Measurements from ENCODE around the gene SCN5A. TPM values are rescaled to one million over a fixed set of nuclear protein-coding genes. Genes with fewer than 3 reads are reported as not detected.

SCN5A gene
- total RNA-seq, 1 experiment from 2014 or later: 0.54 TPM

GRCh38 chr3:38617586-38617985 lies 31.9 kb downstream of the SCN5A start:
- no TSS peak for BruUV-seq (replicated peaks)
- intact Hi-C loops (cut with micrococcal nuclease; ENCODE audit: unreplicated experiment): no loop called here
- H3K36me3 ChIP-seq (ENCODE audit: insufficient read depth, low read length, poor library complexity, severe bottlenecking): no peaks in the 10 kb centered on the region
- DNase-seq (ENCODE audit: low spot score): no peak
- POLR2A ChIA-PET (ENCODE audit: low non-redundant PET): no interaction called here
- CTCF ChIA-PET: no interaction called here
- no peaks in the 10 kb centered on the region for H3K9me3 ChIP-seq (ENCODE audit: low read depth, low read length, poor library complexity, severe bottlenecking)
- no peak for TF ChIP-seq EZH2 (IDR thresholded peaks at IDR 0.05; ENCODE audit: borderline replicate concordance, low read depth, low read length, poor library complexity, severe bottlenecking)
- no peak for TF ChIP-seq CTCF (conservative IDR thresholded peaks at IDR 0.05; ENCODE audit: low read depth, low read length)
- H3K27me3 ChIP-seq (replicated peaks; ENCODE audit: insufficient read depth, low read depth, low read length, poor library complexity): no peaks in the 10 kb centered on the region
- no peak overlapping the region for H3K4me3 ChIP-seq (ENCODE audit: low read depth, low read length, poor library complexity, severe bottlenecking)
- no peaks in the 10 kb centered on the region for H3K4me1 ChIP-seq (ENCODE audit: insufficient read depth, low read length, poor library complexity, severe bottlenecking)
- no peak overlapping the region for H3K27ac ChIP-seq (ENCODE audit: low read depth, low read length, poor library complexity, severe bottlenecking)

GRCh38 chr3:38617137-38617536 lies 32.4 kb downstream of the SCN5A start:
- DNase-seq (ENCODE audit: low spot score): no peak
- ChIA-PET POLR2A (ENCODE audit: low non-redundant PET) (no interaction called here), CTCF (no interaction called here)
- Histone ChIP-seq H3K36me3 (ENCODE audit: insufficient read depth, low read length, poor library complexity, severe bottlenecking) (no peaks in the 10 kb centered on the region), H3K4me3 (ENCODE audit: low read depth, low read length, poor library complexity, severe bottlenecking) (no peak overlapping the region), H3K27me3 (replicated peaks; ENCODE audit: insufficient read depth, low read depth, low read length, poor library complexity) (no peaks in the 10 kb centered on the region), H3K27ac (ENCODE audit: low read depth, low read length, poor library complexity, severe bottlenecking) (no peak overlapping the region), H3K4me1 (ENCODE audit: insufficient read depth, low read length, poor library complexity, severe bottlenecking) (no peaks in the 10 kb centered on the region), H3K9me3 (ENCODE audit: low read depth, low read length, poor library complexity, severe bottlenecking) (no peaks in the 10 kb centered on the region)
- BruUV-seq (replicated peaks): no TSS peak
- intact Hi-C loops (cut with micrococcal nuclease; ENCODE audit: unreplicated experiment): no loop called here
- TF ChIP-seq CTCF (conservative IDR thresholded peaks at IDR 0.05; ENCODE audit: low read depth, low read length) (no peak), EZH2 (IDR thresholded peaks at IDR 0.05; ENCODE audit: borderline replicate concordance, low read depth, low read length, poor library complexity, severe bottlenecking) (no peak)

- ChIA-PET CTCF (no interaction called here), POLR2A (ENCODE audit: low non-redundant PET) (no interaction called here)
- TF ChIP-seq EZH2 (IDR thresholded peaks at IDR 0.05; ENCODE audit: borderline replicate concordance, low read depth, low read length, poor library complexity, severe bottlenecking): no peak
- no peaks in the 10 kb centered on the region for H3K9me3 ChIP-seq (ENCODE audit: low read depth, low read length, poor library complexity, severe bottlenecking)
- intact Hi-C loops (cut with micrococcal nuclease; ENCODE audit: unreplicated experiment): no loop called here
- no peaks in the 10 kb centered on the region for H3K36me3 ChIP-seq (ENCODE audit: insufficient read depth, low read length, poor library complexity, severe bottlenecking)
- BruUV-seq (replicated peaks): no TSS peak
- H3K27me3 ChIP-seq (replicated peaks; ENCODE audit: insufficient read depth, low read depth, low read length, poor library complexity): no peaks in the 10 kb centered on the region
- no peaks in the 10 kb centered on the region for H3K4me1 ChIP-seq (ENCODE audit: insufficient read depth, low read length, poor library complexity, severe bottlenecking)
- H3K27ac ChIP-seq (ENCODE audit: low read depth, low read length, poor library complexity, severe bottlenecking): no peak overlapping the region
- H3K4me3 ChIP-seq (ENCODE audit: low read depth, low read length, poor library complexity, severe bottlenecking): no peak overlapping the region
- no peak for DNase-seq (ENCODE audit: low spot score)
These were observed 32.8 kb downstream of the SCN5A start for GRCh38 chr3:38616658-38617057.

GRCh38 chr3:38616111-38616510 lies 33.4 kb downstream of the SCN5A start:
- POLR2A ChIA-PET (ENCODE audit: low non-redundant PET): no interaction called here
- no TSS peak for BruUV-seq (replicated peaks)

More at GRCh38 chr3:38616111-38616510, 33.4 kb downstream of the SCN5A start:
- intact Hi-C loops (cut with micrococcal nuclease; ENCODE audit: unreplicated experiment): no loop called here
- no peaks in the 10 kb centered on the region for H3K9me3 ChIP-seq (ENCODE audit: low read depth, low read length, poor library complexity, severe bottlenecking)
- H3K36me3 ChIP-seq (ENCODE audit: insufficient read depth, low read length, poor library complexity, severe bottlenecking): no peaks in the 10 kb centered on the region
- H3K27me3 ChIP-seq (replicated peaks; ENCODE audit: insufficient read depth, low read depth, low read length, poor library complexity): no peaks in the 10 kb centered on the region
- DNase-seq (ENCODE audit: low spot score): no peak
- no peak overlapping the region for H3K4me3 ChIP-seq (ENCODE audit: low read depth, low read length, poor library complexity, severe bottlenecking)
- no peak overlapping the region for H3K27ac ChIP-seq (ENCODE audit: low read depth, low read length, poor library complexity, severe bottlenecking)
- H3K4me1 ChIP-seq (ENCODE audit: insufficient read depth, low read length, poor library complexity, severe bottlenecking): no peaks in the 10 kb centered on the region
- TF ChIP-seq CTCF (conservative IDR thresholded peaks at IDR 0.05; ENCODE audit: low read depth, low read length): no peak
- no peak for TF ChIP-seq EZH2 (IDR thresholded peaks at IDR 0.05; ENCODE audit: borderline replicate concordance, low read depth, low read length, poor library complexity, severe bottlenecking)
- CTCF ChIA-PET: no interaction called here

Measured in A673 (cell line).